Measurements from ENCODE around the gene PTPN14.

GRCh38 chr1:214471458-214471857 is 79.9 kb downstream of the PTPN14 start:
- no peak for TF ChIP-seq CTCF (IDR thresholded peaks at IDR 0.05; ENCODE audit: low read depth, low read length)
- no peak for TF ChIP-seq POLR2A (IDR thresholded peaks at IDR 0.05; ENCODE audit: extremely low read depth, insufficient read length)

Data from NB4 (cell line).